Measurements from ENCODE around the gene TRAPPC3.

GRCh38 chr1:36144413-36144812, 4.9 kb downstream of the TRAPPC3 start:
- TF ChIP-seq, protein P1, sequence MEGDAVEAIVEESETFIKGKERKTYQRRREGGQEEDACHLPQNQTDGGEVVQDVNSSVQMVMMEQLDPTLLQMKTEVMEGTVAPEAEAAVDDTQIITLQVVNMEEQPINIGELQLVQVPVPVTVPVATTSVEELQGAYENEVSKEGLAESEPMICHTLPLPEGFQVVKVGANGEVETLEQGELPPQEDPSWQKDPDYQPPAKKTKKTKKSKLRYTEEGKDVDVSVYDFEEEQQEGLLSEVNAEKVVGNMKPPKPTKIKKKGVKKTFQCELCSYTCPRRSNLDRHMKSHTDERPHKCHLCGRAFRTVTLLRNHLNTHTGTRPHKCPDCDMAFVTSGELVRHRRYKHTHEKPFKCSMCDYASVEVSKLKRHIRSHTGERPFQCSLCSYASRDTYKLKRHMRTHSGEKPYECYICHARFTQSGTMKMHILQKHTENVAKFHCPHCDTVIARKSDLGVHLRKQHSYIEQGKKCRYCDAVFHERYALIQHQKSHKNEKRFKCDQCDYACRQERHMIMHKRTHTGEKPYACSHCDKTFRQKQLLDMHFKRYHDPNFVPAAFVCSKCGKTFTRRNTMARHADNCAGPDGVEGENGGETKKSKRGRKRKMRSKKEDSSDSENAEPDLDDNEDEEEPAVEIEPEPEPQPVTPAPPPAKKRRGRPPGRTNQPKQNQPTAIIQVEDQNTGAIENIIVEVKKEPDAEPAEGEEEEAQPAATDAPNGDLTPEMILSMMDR (conservative IDR thresholded peaks at IDR 0.05 in 1 of 2, IDR thresholded peaks at IDR 0.05 in 1 of 2; ENCODE audit: extremely low read depth in 1 of 2, insufficient read depth in 1 of 2, low read depth in 1 of 2, low read length in 2 of 2): no peak
- TF ChIP-seq EZH2 (IDR thresholded peaks at IDR 0.05; ENCODE audit: borderline replicate concordance, low read length): no peak
